Colonic mucosa (tissue), 4 donors: ENCODE measurements around the gene SLC25A25. TPM values are rescaled to one million over a fixed set of nuclear protein-coding genes. Genes with fewer than 3 reads are reported as not detected.
A peak's percentile ranks its signal among the peaks of the same experiment; 100 is the strongest.

Experiments used
- DNase-seq: peaks from one replicate; pipeline ENCODE4 v3.0.0-alpha.2; 2020
- H3K27ac ChIP-seq: fragments of 200-600 bp; one replicate; pipeline ENCODE4 v1.8.0; 2021
- H3K27me3 ChIP-seq: fragments of 200-600 bp; one replicate; pipeline ENCODE4 v1.8.0; 2021
- H3K36me3 ChIP-seq: fragments of 200-600 bp; one replicate; pipeline ENCODE4 v1.8.0; 2021
- H3K4me1 ChIP-seq: fragments of 200-600 bp; one replicate; pipeline ENCODE4 v1.8.0; 2021; ENCODE audit warnings: mild to moderate bottlenecking
- H3K4me3 ChIP-seq: fragments of 200-600 bp; one replicate; pipeline ENCODE4 v1.8.0; 2021
- H3K9ac ChIP-seq, 2 donors: one replicate each; pipeline ENCODE4 v1.7.0; 2013; ENCODE audit warnings: control low read depth in 2 of 2, low read depth in 2 of 2, low read length in 2 of 2
- H3K9me3 ChIP-seq: fragments of 200-600 bp; one replicate; pipeline ENCODE4 v1.8.0; 2021
- intact Hi-C: fragments of 100-400 bp; cut with DNase I; formaldehyde crosslinking; loops from one replicate; pipeline ENCODE4 v1.14.1; 2022
- total RNA-seq, 2 donors: library from RNA; stranded (reverse); fragmentation: NEBNext Ultra II Directional in 1 of 2; extraction: Animal tissue kit (Norgen Biotek cat#: 25700) in 1 of 2; gene quantifications; one replicate each; pipeline ENCODE4 v1.2.1, GENCODE V29; 2021
- TF ChIP-seq, protein P1 (sequence below): fragments of 200-600 bp; IDR thresholded peaks from one replicate; pipeline ENCODE4 v1.8.0; 2022; ENCODE audit warnings: antibody characterized with exemption, mild to moderate bottlenecking
- donor health status: healthy.
- donor health status: DM: no; HTN: no; CAD: no.
- donor health status: DM: no; HTN: no; CAD: no.

The SLC25A25 gene
- total RNA-seq, 2 donors from 2014 or later, result 12.3 to 19.7 TPM

DNA sequence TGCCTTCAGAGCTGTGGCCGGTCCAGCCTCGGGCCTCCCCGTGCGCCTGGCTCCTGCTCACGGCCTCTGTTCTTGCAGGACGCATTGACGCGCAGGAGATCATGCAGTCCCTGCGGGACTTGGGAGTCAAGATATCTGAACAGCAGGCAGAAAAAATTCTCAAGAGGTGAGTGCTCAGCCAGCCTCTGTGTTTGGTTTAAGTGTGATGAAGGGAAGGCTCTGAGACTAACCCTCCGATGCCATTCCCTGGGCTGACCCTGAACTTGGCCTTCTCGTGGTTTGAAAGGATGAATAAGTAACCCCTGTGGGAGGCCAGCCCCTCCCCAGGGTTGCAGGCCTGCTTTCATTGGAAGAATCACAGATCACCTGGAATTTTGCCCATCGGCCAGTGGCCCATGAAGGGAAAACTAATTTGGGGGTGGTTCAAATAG lies 33.2 kb downstream of the SLC25A25 start:
- intact Hi-C loops, result no loop called here
- Histone ChIP-seq H3K36me3 (peaks cover 9% of the 10 kb centered on the region), H3K9me3 (no peaks in the 10 kb centered on the region), H3K27me3 (no peaks in the 10 kb centered on the region), H3K27ac (no peak overlapping the region), H3K4me1 (peaks cover 23% of the 10 kb centered on the region), H3K4me3 (no peak overlapping the region), H3K9ac (no peak overlapping the region)
- TF ChIP-seq, protein P1, sequence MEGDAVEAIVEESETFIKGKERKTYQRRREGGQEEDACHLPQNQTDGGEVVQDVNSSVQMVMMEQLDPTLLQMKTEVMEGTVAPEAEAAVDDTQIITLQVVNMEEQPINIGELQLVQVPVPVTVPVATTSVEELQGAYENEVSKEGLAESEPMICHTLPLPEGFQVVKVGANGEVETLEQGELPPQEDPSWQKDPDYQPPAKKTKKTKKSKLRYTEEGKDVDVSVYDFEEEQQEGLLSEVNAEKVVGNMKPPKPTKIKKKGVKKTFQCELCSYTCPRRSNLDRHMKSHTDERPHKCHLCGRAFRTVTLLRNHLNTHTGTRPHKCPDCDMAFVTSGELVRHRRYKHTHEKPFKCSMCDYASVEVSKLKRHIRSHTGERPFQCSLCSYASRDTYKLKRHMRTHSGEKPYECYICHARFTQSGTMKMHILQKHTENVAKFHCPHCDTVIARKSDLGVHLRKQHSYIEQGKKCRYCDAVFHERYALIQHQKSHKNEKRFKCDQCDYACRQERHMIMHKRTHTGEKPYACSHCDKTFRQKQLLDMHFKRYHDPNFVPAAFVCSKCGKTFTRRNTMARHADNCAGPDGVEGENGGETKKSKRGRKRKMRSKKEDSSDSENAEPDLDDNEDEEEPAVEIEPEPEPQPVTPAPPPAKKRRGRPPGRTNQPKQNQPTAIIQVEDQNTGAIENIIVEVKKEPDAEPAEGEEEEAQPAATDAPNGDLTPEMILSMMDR, result no peak
- no peak for DNase-seq

DNA sequence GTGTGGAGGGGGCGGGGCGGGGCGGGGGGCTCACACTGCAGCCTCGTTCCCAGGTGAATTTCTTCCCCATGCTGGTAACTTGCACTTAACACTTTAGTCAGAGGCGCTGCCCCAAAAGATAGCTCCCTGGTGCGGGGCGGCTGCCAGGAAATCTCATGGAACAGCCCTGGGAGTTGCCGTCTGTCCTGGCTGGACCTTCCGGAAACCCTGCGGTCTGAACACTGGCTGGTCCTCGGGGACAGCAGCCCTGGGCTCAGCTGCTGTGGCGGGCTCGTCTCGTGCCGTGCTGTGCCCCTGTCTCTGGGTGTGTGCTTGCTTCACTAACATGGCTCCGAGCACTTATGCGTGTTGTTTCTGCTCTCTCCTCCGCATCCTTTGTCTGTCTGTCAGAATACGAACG lies 33.7 kb downstream of the SLC25A25 start:
- no peaks in the 10 kb centered on the region for H3K9me3 ChIP-seq
- no peak overlapping the region for H3K27ac ChIP-seq
- H3K9ac ChIP-seq, result no peak overlapping the region
- no peaks in the 10 kb centered on the region for H3K27me3 ChIP-seq
- TF ChIP-seq, protein P1, result no peak
- intact Hi-C loops, result no loop called here
- peaks cover 23% of the 10 kb centered on the region for H3K4me1 ChIP-seq
- peaks cover 12% of the 10 kb centered on the region for H3K36me3 ChIP-seq
- DNase-seq, result no peak
- H3K4me3 ChIP-seq, result no peak overlapping the region

DNA sequence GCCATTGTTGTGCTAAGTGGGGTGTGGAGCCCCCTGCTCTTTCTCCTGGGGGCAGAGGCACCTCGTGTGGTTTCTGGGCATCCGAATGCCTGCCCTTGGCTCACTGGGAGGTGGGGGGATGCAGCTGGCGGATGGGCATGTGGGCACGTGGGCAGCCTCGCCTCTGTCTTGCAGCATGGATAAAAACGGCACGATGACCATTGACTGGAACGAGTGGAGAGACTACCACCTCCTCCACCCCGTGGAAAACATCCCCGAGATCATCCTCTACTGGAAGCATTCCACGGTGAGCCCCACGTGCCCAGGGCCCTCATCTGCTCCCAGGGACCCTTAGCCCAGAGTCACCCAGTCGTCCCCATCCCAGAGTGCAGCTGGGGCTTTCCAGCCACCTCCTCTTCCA lies 34.2 kb downstream of the SLC25A25 start:
- Histone ChIP-seq H3K27me3 (no peaks in the 10 kb centered on the region), H3K27ac (no peak overlapping the region), H3K9me3 (no peaks in the 10 kb centered on the region), H3K36me3 (peaks cover 16% of the 10 kb centered on the region), H3K4me3 (no peak overlapping the region), H3K9ac (no peak overlapping the region), H3K4me1 (peaks cover 23% of the 10 kb centered on the region)
- intact Hi-C loops, result no loop called here
- TF ChIP-seq, protein P1, result no peak
- no peak for DNase-seq

DNA sequence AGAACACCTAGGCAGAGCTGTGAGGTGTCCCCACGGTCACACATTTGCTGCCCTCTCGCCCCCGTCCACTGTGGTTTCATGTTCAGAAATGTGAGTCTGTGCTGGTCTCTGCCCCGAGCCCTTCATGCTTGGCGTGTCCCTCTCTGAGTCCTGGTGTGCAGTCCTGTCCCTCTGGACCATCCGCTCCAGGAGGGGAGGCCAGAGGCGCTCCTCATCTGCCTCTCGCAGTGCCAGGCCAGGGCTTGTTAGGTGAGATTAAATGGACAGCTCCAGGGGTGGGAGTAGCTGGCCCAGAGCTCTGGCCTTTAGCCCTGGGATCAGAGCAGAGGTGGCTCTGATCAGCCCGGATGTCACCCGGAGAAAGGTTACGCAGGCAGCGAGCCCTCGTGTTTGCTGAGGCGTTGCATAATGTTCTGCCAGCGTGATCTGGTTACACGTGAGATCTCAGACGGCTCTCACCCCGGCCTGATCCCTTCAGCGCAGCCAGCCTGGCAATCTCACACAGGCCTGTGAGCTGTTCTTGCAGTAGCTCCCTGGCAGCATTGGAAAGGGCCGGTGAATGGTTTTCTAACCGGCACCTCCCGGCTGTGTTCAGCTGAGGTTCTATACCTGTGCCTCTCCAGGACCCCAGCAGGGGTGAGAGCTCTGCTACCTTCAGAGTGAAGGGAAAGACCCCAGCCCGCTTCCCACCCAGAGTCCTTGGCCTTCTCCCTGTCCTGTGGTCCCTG lies 35.0 kb downstream of the SLC25A25 start:
- intact Hi-C loops, result no loop called here
- Histone ChIP-seq H3K9ac (peak overlapping the region in 1 of 2 donors; percentile 57), H3K9me3 (no peaks in the 10 kb centered on the region), H3K4me1 (peaks cover 23% of the 10 kb centered on the region), H3K27ac (peak overlapping the region; percentile 46), H3K27me3 (no peaks in the 10 kb centered on the region), H3K36me3 (peaks cover 24% of the 10 kb centered on the region), H3K4me3 (no peak overlapping the region)
- TF ChIP-seq, protein P1, result no peak
- DNase-seq, result no peak

DNA sequence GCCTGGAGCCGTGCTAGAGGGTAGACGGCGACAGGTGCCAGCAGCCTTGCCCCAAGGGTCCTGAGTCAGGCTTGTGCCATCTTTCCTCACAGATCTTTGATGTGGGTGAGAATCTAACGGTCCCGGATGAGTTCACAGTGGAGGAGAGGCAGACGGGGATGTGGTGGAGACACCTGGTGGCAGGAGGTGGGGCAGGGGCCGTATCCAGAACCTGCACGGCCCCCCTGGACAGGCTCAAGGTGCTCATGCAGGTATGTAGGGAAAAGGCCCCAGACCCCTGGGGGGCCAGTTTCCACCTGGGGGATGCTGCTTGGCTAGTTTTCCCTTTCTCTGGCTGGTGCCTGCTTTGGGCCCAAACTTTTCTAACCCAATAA lies 35.5 kb downstream of the SLC25A25 start:
- no peak for DNase-seq
- H3K4me3 ChIP-seq, result no peak overlapping the region
- H3K27me3 ChIP-seq, result no peaks in the 10 kb centered on the region
- no peaks in the 10 kb centered on the region for H3K9me3 ChIP-seq
- intact Hi-C loops, result no loop called here
- peaks cover 25% of the 10 kb centered on the region for H3K4me1 ChIP-seq
- TF ChIP-seq, protein P1, result peak; percentile 43
- H3K9ac ChIP-seq, result peak overlapping the region in 1 of 2 donors; percentile 57
- H3K27ac ChIP-seq, result peak overlapping the region; percentile 46
- H3K36me3 ChIP-seq, result peaks cover 27% of the 10 kb centered on the region
